Astrocyte (in vitro differentiated cells and primary cell): ENCODE data around the gene LAMB2. TPM values are rescaled to one million over a fixed set of nuclear protein-coding genes. Genes with fewer than 3 reads are reported as not detected.

Experiments
- DNase-seq: peaks from one replicate; pipeline ENCODE4 v3.0.0-alpha.2; 2010; ENCODE audit warnings: low read depth
- FAIRE-seq: peaks from 2 replicates; lab custom pipeline; 2011; peaks lifted over from hg19 to GRCh38; lab: Jason Lieb, UNC
- H2AFZ ChIP-seq: 2 replicates; pipeline ENCODE4 v1.6.0; 2012; ENCODE audit warnings: low read depth, low read length, inconsistent platforms
- H3K27ac ChIP-seq: 2 replicates; pipeline ENCODE4 v1.5.1; 2011; ENCODE audit warnings: low read depth, low read length, inconsistent platforms
- H3K27me3 ChIP-seq: 2 replicates; pipeline ENCODE4 v1.6.0; 2011; ENCODE audit warnings: low read length, inconsistent platforms; ENCODE audit not compliant: insufficient read depth
- H3K36me3 ChIP-seq: 2 replicates; pipeline ENCODE4 v1.5.1; 2011; ENCODE audit warnings: low read length, inconsistent platforms; ENCODE audit not compliant: insufficient read depth
- H3K4me1 ChIP-seq: 2 replicates; pipeline ENCODE4 v1.5.1; 2011; ENCODE audit warnings: low read length, inconsistent platforms; ENCODE audit not compliant: insufficient read depth
- H3K4me2 ChIP-seq: 2 replicates; pipeline ENCODE4 v1.6.0; 2012; ENCODE audit warnings: low read length, inconsistent platforms
- H3K4me3 ChIP-seq: 2 replicates; pipeline ENCODE4 v1.5.1; 2011; ENCODE audit warnings: low read depth, mild to moderate bottlenecking, low read length, inconsistent platforms; ENCODE audit not compliant: insufficient read depth
- H3K79me2 ChIP-seq: 2 replicates; pipeline ENCODE4 v1.6.0; 2012; ENCODE audit warnings: mild to moderate bottlenecking, low read length, inconsistent platforms; ENCODE audit not compliant: insufficient read depth
- H3K9ac ChIP-seq: 2 replicates; pipeline ENCODE4 v1.6.0; 2012; ENCODE audit warnings: mild to moderate bottlenecking, low read length, inconsistent platforms
- H3K9me3 ChIP-seq: 2 replicates; pipeline ENCODE4 v1.5.1; 2012; ENCODE audit warnings: low read depth, mild to moderate bottlenecking, low read length, inconsistent platforms; ENCODE audit not compliant: insufficient read depth
- H4K20me1 ChIP-seq: 2 replicates; pipeline ENCODE4 v1.6.0; 2012; ENCODE audit warnings: low read length, inconsistent platforms; ENCODE audit not compliant: insufficient read depth
- H3K27ac Mint-ChIP-seq: one replicate; pipeline ENCODE4 v1.8.0; 2021; ENCODE audit warnings: mild to moderate bottlenecking, mixed read lengths; ENCODE audit not compliant: unreplicated experiment
- H3K27me3 Mint-ChIP-seq: one replicate; pipeline ENCODE4 v1.8.0; 2021; ENCODE audit warnings: low read depth, mixed read lengths; ENCODE audit not compliant: unreplicated experiment
- H3K36me3 Mint-ChIP-seq: one replicate; pipeline ENCODE4 v1.8.0; 2021; ENCODE audit warnings: low read depth, mixed read lengths; ENCODE audit not compliant: unreplicated experiment
- H3K4me1 Mint-ChIP-seq: one replicate; pipeline ENCODE4 v1.8.0; 2021; ENCODE audit warnings: low read depth, mixed read lengths; ENCODE audit not compliant: unreplicated experiment
- H3K4me3 Mint-ChIP-seq: one replicate; pipeline ENCODE4 v1.8.0; 2021; ENCODE audit warnings: mild to moderate bottlenecking, moderate library complexity, mixed read lengths; ENCODE audit not compliant: unreplicated experiment
- H3K9me3 Mint-ChIP-seq: one replicate; pipeline ENCODE4 v1.8.0; 2021; ENCODE audit warnings: mild to moderate bottlenecking, mixed read lengths; ENCODE audit not compliant: unreplicated experiment
- EZH2 ChIP-seq: IDR thresholded peaks from 2 replicates; pipeline ENCODE4 v1.6.1; 2012; ENCODE audit warnings: mild to moderate bottlenecking, low read length, inconsistent platforms; ENCODE audit not compliant: insufficient read depth
- total RNA-seq: library from RNA; stranded (reverse); gene quantifications from 2 replicates; pipeline ENCODE4 v1.2.1, GENCODE V29; 2021
- TF ChIP-seq, protein P1 (sequence below): IDR thresholded peaks from 2 replicates; pipeline ENCODE4 v1.5.1; 2011; ENCODE audit warnings: low read depth, mild to moderate bottlenecking, inconsistent platforms, low read length, moderate library complexity; ENCODE audit not compliant: insufficient read depth

Gene LAMB2
- total RNA-seq, 1 donor from 2014 or later = 344 TPM

DNA sequence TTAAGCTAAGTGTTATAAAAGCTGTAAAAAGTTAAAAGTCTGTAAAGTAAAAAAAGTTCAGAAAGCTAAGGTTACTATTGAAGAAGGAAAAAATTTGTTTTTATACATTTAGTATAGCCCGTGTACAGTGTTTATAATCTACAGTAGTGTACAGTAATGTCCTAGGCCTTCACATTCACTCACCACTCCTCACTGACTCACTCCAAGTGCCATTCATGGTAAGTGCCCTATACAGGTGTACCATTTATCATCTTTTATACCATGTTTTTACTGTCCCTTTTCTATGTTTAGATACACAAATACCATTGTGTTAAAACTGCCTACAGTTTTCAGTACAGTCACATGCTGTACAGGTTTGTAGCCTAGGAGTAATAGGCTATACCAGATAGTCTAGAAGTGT lies 24.4 kb upstream of the LAMB2 start:
- Mint-ChIP-seq H3K27ac (no peak overlapping the region), H3K4me3 (no peak overlapping the region)
- FAIRE-seq = no peak

DNA sequence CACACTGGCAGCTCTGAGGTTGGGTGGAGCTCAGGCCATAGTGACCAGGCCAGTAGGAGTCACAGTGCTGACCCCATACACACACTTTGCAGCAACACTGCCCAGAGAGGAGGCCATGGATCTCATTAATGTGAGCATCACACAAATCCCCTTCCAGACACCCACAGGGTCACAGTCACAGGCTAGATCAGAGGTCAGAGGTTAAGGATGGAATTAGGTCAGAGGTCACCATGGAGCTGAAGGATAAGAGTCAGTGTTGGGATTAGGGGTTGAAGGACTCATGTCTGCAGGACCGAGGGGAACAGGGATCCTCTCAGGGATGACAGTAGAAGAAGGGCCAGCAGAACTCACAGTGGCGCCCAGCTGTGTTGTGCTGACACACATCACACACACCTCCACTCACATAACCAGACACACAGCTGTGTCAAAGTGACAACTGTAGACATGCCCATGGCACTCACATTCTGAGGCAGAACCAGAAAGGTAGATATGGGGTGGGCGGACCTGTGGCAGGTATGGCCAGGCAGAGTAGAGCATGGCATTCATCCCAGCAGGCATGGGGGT lies 20.6 kb upstream of the LAMB2 start:
- no peak overlapping the region for H3K9ac ChIP-seq
- Mint-ChIP-seq H3K4me1 (peaks cover 4% of the 10 kb centered on the region), H3K36me3 (no peaks in the 10 kb centered on the region), H3K27ac (no peak overlapping the region), H3K9me3 (no peaks in the 10 kb centered on the region), H3K27me3 (peaks cover 21% of the 10 kb centered on the region), H3K4me3 (no peak overlapping the region)
- H3K9me3 ChIP-seq = no peaks in the 10 kb centered on the region
- H3K36me3 ChIP-seq = no peaks in the 10 kb centered on the region
- FAIRE-seq (no peak), DNase-seq (no peak)
- no peaks in the 10 kb centered on the region for H3K79me2 ChIP-seq
- H2AFZ ChIP-seq = no peak overlapping the region
- no peaks in the 10 kb centered on the region for H3K4me1 ChIP-seq
- no peak overlapping the region for H3K4me2 ChIP-seq
- no peak overlapping the region for H3K27ac ChIP-seq
- H3K4me3 ChIP-seq = no peak overlapping the region
- H4K20me1 ChIP-seq = no peaks in the 10 kb centered on the region
- no peaks in the 10 kb centered on the region for H3K27me3 ChIP-seq
- TF ChIP-seq EZH2 = no peak
- TF ChIP-seq, protein P1, sequence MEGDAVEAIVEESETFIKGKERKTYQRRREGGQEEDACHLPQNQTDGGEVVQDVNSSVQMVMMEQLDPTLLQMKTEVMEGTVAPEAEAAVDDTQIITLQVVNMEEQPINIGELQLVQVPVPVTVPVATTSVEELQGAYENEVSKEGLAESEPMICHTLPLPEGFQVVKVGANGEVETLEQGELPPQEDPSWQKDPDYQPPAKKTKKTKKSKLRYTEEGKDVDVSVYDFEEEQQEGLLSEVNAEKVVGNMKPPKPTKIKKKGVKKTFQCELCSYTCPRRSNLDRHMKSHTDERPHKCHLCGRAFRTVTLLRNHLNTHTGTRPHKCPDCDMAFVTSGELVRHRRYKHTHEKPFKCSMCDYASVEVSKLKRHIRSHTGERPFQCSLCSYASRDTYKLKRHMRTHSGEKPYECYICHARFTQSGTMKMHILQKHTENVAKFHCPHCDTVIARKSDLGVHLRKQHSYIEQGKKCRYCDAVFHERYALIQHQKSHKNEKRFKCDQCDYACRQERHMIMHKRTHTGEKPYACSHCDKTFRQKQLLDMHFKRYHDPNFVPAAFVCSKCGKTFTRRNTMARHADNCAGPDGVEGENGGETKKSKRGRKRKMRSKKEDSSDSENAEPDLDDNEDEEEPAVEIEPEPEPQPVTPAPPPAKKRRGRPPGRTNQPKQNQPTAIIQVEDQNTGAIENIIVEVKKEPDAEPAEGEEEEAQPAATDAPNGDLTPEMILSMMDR = no peak

More for the DNA sequence above, 24.4 kb upstream of the LAMB2 start:
- peaks cover 8% of the 10 kb centered on the region for H3K4me1 Mint-ChIP-seq
- Histone ChIP-seq H3K9ac (no peak overlapping the region), H3K4me2 (no peak overlapping the region), H3K9me3 (no peaks in the 10 kb centered on the region), H3K27ac (no peak overlapping the region), H3K4me1 (no peaks in the 10 kb centered on the region), H4K20me1 (peaks cover 7% of the 10 kb centered on the region), H3K79me2 (no peaks in the 10 kb centered on the region), H3K36me3 (no peaks in the 10 kb centered on the region), H2AFZ (no peak overlapping the region), H3K4me3 (no peak overlapping the region), H3K27me3 (no peaks in the 10 kb centered on the region)
- no peak for TF ChIP-seq EZH2
- TF ChIP-seq, protein P1 = no peak
- H3K36me3 Mint-ChIP-seq = no peaks in the 10 kb centered on the region
- no peak for DNase-seq
- no peaks in the 10 kb centered on the region for H3K9me3 Mint-ChIP-seq
- H3K27me3 Mint-ChIP-seq = peaks cover 5% of the 10 kb centered on the region

DNA sequence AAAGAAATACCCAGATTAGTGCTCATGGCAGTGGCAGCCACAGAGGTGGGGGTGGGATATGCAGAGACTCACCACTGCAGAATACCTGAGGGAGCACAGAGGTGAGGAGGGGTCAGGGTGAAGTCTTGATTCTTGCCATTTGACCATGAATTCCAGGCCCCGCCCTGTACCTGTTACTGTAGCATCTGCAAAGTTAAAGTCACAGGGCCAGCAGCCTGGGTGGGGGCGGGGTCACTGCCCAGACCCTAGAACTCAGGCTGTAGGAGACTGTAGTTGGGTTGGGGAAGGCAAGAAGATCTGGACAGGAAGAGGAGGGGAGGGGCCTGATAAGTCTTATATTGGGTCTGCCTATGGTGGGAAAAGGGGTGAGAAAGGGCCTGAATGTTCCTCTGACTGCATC lies 18.8 kb upstream of the LAMB2 start:
- Histone ChIP-seq H3K9me3 (no peaks in the 10 kb centered on the region), H3K27me3 (no peaks in the 10 kb centered on the region), H3K4me3 (no peak overlapping the region), H3K9ac (no peak overlapping the region), H3K27ac (no peak overlapping the region), H4K20me1 (no peaks in the 10 kb centered on the region), H2AFZ (no peak overlapping the region), H3K36me3 (no peaks in the 10 kb centered on the region), H3K4me2 (no peak overlapping the region), H3K79me2 (no peaks in the 10 kb centered on the region), H3K4me1 (no peaks in the 10 kb centered on the region)
- Mint-ChIP-seq H3K36me3 (no peaks in the 10 kb centered on the region), H3K4me3 (no peak overlapping the region), H3K4me1 (no peaks in the 10 kb centered on the region), H3K9me3 (no peaks in the 10 kb centered on the region), H3K27me3 (peaks cover 21% of the 10 kb centered on the region), H3K27ac (no peak overlapping the region)
- no peak for DNase-seq
- FAIRE-seq = no peak
- TF ChIP-seq, protein P1 = no peak
- no peak for TF ChIP-seq EZH2
